WTC11 (cell line): ENCODE data around the gene BMP6. TPM values are rescaled to one million over a fixed set of nuclear protein-coding genes. Genes with fewer than 3 reads are reported as not detected.

Source experiments
- ATAC-seq: fragments of 200-7000 bp; cut with Tn5 transposase; 2 replicates; pipeline ENCODE4 v1.10.0; 2021; ENCODE audit warnings: mild to moderate bottlenecking, moderate library complexity
- CTCF ChIA-PET: fragments of 300-600 bp; sonication (Branson Sonifier 250); formaldehyde crosslinking; loops from one replicate; lab custom pipeline; 2021; ENCODE audit warnings: antibody characterized with exemption; lab: Charles Lee
- POLR2A ChIA-PET: fragments of 350-600 bp; sonication (Branson Sonifier 250); formaldehyde crosslinking; loops from one replicate; lab custom pipeline; 2021; ENCODE audit warnings: antibody characterized with exemption; lab: Charles Lee
- DNase-seq: peaks from one replicate; pipeline ENCODE4 v3.0.0; 2021; ENCODE audit warnings: low spot score
- H3K27ac Mint-ChIP-seq: 2 replicates; pipeline ENCODE4 v1.8.0; 2021; ENCODE audit warnings: mixed read lengths
- H3K27me3 Mint-ChIP-seq: 2 replicates; pipeline ENCODE4 v1.8.0; 2021; ENCODE audit warnings: low read depth, mild to moderate bottlenecking, moderate library complexity, mixed read lengths
- H3K36me3 Mint-ChIP-seq: 2 replicates; pipeline ENCODE4 v1.8.0; 2021; ENCODE audit warnings: mixed read lengths
- H3K4me1 Mint-ChIP-seq: 2 replicates; pipeline ENCODE4 v1.8.0; 2022; ENCODE audit warnings: mixed read lengths
- H3K4me3 Mint-ChIP-seq: 2 replicates; pipeline ENCODE4 v1.8.0; 2021; ENCODE audit warnings: mild to moderate bottlenecking, moderate library complexity, mixed read lengths
- H3K9me3 Mint-ChIP-seq: 2 replicates; pipeline ENCODE4 v1.8.0; 2021; ENCODE audit warnings: mixed read lengths
- ARID4B ChIP-seq: sonication (generic); formaldehyde crosslinking; IDR thresholded peaks from 2 replicates; pipeline ENCODE4 v1.8.0; 2023; ENCODE audit warnings: missing genetic modification reagents, mild to moderate bottlenecking, borderline replicate concordance
- E2F4 ChIP-seq: sonication (generic); formaldehyde crosslinking; IDR thresholded peaks from 2 replicates; pipeline ENCODE4 v1.8.1; 2022; ENCODE audit warnings: low read depth, mild to moderate bottlenecking, moderate library complexity, missing genetic modification reagents, borderline replicate concordance
- FOXJ3 ChIP-seq: sonication (generic); formaldehyde crosslinking; IDR thresholded peaks from 2 replicates; pipeline ENCODE4 v1.9.0; 2021; ENCODE audit warnings: missing genetic modification reagents, mild to moderate bottlenecking, borderline replicate concordance
- MAX ChIP-seq: sonication (generic); formaldehyde crosslinking; IDR thresholded peaks from 2 replicates; pipeline ENCODE4 v1.8.0; 2022; ENCODE audit warnings: mild to moderate bottlenecking, missing genetic modification reagents
- MLX ChIP-seq: sonication (generic); formaldehyde crosslinking; IDR thresholded peaks from 2 replicates; pipeline ENCODE4 v1.8.1; 2023; ENCODE audit warnings: mild to moderate bottlenecking, missing genetic modification reagents, moderate library complexity
- NFATC4 ChIP-seq: fragments of 250-450 bp; sonication (Bioruptor Pico); IDR thresholded peaks from 2 replicates; pipeline ENCODE4 v1.9.0; 2021; ENCODE audit warnings: mild to moderate bottlenecking
- NFE2L1 ChIP-seq: sonication (generic); formaldehyde crosslinking; IDR thresholded peaks from 2 replicates; pipeline ENCODE4 v1.8.1; 2023; ENCODE audit warnings: missing genetic modification reagents
- NR2C2 ChIP-seq: sonication (generic); formaldehyde crosslinking; IDR thresholded peaks from 2 replicates; pipeline ENCODE4 v1.8.0; 2022; ENCODE audit warnings: mild to moderate bottlenecking, missing genetic modification reagents
- PRRX2 ChIP-seq: fragments of 250-450 bp; sonication (Bioruptor Pico); IDR thresholded peaks from 2 replicates; pipeline ENCODE4 v1.8.0; 2021; ENCODE audit warnings: mild to moderate bottlenecking
- SOX15 ChIP-seq: fragments of 250-450 bp; sonication (Bioruptor Pico); IDR thresholded peaks from 2 replicates; pipeline ENCODE4 v1.9.0; 2021; ENCODE audit warnings: mild to moderate bottlenecking
- SP1 ChIP-seq: sonication (generic); formaldehyde crosslinking; conservative IDR thresholded peaks from 2 replicates; pipeline ENCODE4 v1.8.1; 2022; ENCODE audit warnings: missing genetic modification reagents
- TEAD4 ChIP-seq: sonication (generic); formaldehyde crosslinking; IDR thresholded peaks from 2 replicates; pipeline ENCODE4 v1.8.0; 2022; ENCODE audit warnings: mild to moderate bottlenecking, missing genetic modification reagents
- USF2 ChIP-seq: sonication (generic); formaldehyde crosslinking; IDR thresholded peaks from 2 replicates; pipeline ENCODE4 v1.8.1; 2023; ENCODE audit warnings: mild to moderate bottlenecking, missing genetic modification reagents, moderate library complexity
- ZBTB43 ChIP-seq: sonication (generic); formaldehyde crosslinking; IDR thresholded peaks from 2 replicates; pipeline ENCODE4 v1.8.1; 2023; ENCODE audit warnings: mild to moderate bottlenecking, missing genetic modification reagents
- ZNF281 ChIP-seq: sonication (generic); formaldehyde crosslinking; IDR thresholded peaks from 2 replicates; pipeline ENCODE4 v1.8.0; 2023; ENCODE audit warnings: mild to moderate bottlenecking, missing genetic modification reagents
- ZNF396 ChIP-seq: fragments of 250-450 bp; sonication (Bioruptor Pico); IDR thresholded peaks from 2 replicates; pipeline ENCODE4 v1.8.0; 2021; ENCODE audit warnings: mild to moderate bottlenecking, moderate library complexity, borderline replicate concordance
- total RNA-seq: library from RNA; stranded (reverse); gene quantifications from 3 replicates; pipeline ENCODE4 v1.2.3, GENCODE V29; 2021

Gene BMP6
- total RNA-seq, 1 experiment from 2014 or later = 1.0 TPM

GRCh38 chr6:7797386-7797785 lies 71.5 kb downstream of the BMP6 start:
- no peak overlapping the region for H3K27ac Mint-ChIP-seq

More at GRCh38 chr6:7797386-7797785, 71.5 kb downstream of the BMP6 start:
- ATAC-seq = no peak
- TF ChIP-seq MLX (CRISPR knock-in tag) (no peak), ZNF281 (CRISPR knock-in tag) (no peak), MAX (CRISPR knock-in tag) (no peak), NFE2L1 (CRISPR knock-in tag) (no peak), ZBTB43 (CRISPR knock-in tag) (no peak), USF2 (no peak), ZNF396 (CRISPR knock-in tag) (no peak), ARID4B (CRISPR knock-in tag) (no peak), NR2C2 (CRISPR knock-in tag) (no peak), TEAD4 (no peak), PRRX2 (no peak), NFATC4 (CRISPR knock-in tag) (no peak), SOX15 (no peak), SP1 (CRISPR knock-in tag) (no peak), FOXJ3 (CRISPR knock-in tag) (no peak), E2F4 (CRISPR knock-in tag) (no peak)
- ChIA-PET CTCF (no interaction called here), POLR2A (no interaction called here)
- Mint-ChIP-seq H3K9me3 (no peaks in the 10 kb centered on the region), H3K4me1 (no peaks in the 10 kb centered on the region), H3K27me3 (no peaks in the 10 kb centered on the region), H3K4me3 (no peak overlapping the region), H3K36me3 (no peaks in the 10 kb centered on the region)
- no peak for DNase-seq
